ENCODE data around the gene BICC1. TPM values are rescaled to one million over a fixed set of nuclear protein-coding genes. Genes with fewer than 3 reads are reported as not detected.

Gene BICC1
- total RNA-seq, 1 experiment from 2014 or later: 15.2 TPM

DNA sequence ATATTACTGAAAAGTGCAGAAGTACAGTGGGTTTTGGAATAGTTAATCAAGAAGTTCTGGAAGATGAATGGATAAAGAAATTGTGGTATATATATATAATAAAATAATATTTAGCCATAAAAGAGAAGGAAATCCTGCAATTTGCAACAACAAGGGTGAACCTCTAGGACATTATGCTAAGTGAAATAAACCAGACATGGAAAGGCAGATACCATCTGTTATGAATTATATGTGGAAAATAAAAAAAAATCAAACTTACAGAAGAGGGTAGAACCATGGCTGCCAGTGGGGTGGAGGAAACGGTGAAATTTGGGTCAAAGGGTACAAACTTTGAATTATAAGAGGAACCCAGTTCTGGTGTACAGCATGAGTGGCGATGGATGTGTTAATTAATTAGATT lies 162.6 kb downstream of the BICC1 start:
- H3K27me3 ChIP-seq: no peaks in the 10 kb centered on the region
- peaks cover 6% of the 10 kb centered on the region for H3K9me3 ChIP-seq
- H3K36me3 ChIP-seq: no peaks in the 10 kb centered on the region; the same call in 1 of the 2 replicates
- no peak overlapping the region for H3K4me3 ChIP-seq
- DNase-seq: no peak

DNA sequence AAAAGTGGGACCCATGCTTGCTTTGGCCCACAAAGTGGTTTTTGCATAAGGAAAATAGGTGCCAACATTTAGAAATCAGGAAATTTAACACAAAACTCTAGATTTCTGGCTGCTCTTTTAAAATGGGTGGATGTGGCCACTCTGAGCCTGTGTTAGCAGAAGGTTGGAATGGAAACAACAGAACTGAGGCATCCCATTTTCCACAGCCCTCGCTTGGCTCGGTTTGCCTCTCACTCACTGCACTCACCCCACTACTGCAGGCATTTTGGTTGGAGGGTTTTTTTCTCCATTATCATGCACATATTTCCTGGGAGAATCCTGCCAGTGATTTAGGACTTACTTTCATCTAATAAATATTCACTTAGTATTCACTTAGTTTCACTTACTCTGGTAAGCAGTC lies 178.9 kb downstream of the BICC1 start:
- no peaks in the 10 kb centered on the region for H3K36me3 ChIP-seq
- H3K9me3 ChIP-seq: peaks cover 13% of the 10 kb centered on the region
- no peak overlapping the region for H3K4me3 ChIP-seq
- no peaks in the 10 kb centered on the region for H3K27me3 ChIP-seq
- no peak for DNase-seq

DNA sequence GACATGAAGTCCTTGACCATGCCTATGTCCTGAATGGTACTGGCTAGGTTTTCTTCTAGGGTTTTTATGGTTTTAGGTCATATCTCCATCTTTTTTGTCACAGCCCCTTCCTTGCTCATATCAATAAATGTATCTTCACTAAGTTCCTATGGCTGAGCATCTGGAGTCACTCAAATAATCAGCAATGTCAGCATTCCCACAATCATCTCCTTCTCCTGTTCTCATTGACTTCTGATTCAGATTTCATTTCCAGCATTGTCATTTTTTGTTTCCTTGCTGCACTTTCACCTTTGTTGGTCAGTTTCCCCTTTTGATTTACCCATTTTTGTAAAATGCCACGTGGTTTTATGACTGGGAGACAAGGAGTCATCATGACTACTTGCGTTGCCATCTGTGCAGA lies 181.2 kb downstream of the BICC1 start:
- Histone ChIP-seq H3K9me3 (peaks cover 13% of the 10 kb centered on the region), H3K4me3 (no peak overlapping the region), H3K36me3 (no peaks in the 10 kb centered on the region), H3K27me3 (no peaks in the 10 kb centered on the region)
- DNase-seq: no peak

DNA sequence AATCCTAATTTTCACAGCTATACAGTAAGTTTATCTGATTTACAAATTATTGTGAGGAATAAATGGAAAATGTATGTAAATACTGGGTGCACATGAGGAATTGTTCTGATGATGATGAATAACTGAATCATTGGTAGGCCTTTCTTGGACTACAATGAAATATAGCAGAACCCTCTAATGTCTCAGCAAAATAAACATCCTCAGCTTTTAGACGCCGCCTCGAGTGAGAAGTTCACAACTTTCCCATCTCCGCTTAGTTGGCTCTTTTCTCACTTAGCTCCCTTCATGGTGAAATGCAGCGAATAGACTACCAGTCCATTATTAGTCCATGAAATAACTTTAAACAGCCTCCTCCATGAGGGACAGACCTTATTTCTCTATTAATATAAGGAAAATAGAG lies 182.3 kb downstream of the BICC1 start:
- Histone ChIP-seq H3K9me3 (peaks cover 13% of the 10 kb centered on the region), H3K4me3 (no peak overlapping the region), H3K27me3 (no peaks in the 10 kb centered on the region), H3K36me3 (no peaks in the 10 kb centered on the region)
- no peak for DNase-seq

DNA sequence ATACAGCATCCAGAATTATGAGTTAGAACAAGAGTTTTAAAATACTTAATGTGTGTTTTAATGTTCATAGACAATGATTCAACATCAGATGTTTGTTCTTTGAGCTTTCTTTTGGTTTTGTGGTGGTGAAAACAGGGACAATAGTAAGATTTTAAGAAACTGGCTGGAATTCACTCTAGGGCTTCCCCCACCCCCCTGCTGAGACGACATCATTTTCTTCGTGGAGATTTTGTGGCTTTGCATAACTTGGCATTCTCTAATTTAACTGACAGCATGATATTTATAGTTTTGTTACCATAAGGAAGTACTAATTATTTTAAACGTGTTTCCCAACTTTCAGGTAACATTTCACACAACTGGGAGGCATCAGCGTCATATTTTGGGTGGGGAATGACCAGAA lies 184.1 kb downstream of the BICC1 start:
- DNase-seq: peak; percentile 23
- Histone ChIP-seq H3K27me3 (no peaks in the 10 kb centered on the region), H3K36me3 (no peaks in the 10 kb centered on the region)

DNA sequence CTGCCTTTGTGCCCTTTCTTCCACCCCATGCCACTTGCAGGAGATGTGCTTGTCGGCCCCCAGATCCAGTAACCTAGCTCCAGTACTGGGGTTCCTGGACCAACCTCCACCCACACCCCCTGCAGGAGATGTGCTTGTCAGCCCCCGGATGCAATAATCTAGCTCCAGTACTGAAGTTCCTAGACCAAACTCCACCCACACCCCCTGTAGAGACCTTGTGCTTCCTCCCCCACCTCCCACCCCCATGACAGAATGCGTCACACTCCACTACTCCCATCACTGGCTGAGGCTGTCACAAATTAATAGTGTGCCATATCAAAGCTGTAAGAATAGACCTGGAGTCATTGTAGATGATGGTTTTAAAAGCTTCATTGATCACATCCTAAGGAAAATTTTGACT lies 185.0 kb downstream of the BICC1 start:
- Histone ChIP-seq H3K4me3 (no peak overlapping the region), H3K27me3 (no peaks in the 10 kb centered on the region), H3K9me3 (peaks cover 6% of the 10 kb centered on the region; the same call in 1 of the 2 replicates), H3K36me3 (no peaks in the 10 kb centered on the region)
- no peak for DNase-seq

More for the DNA sequence above, 184.1 kb downstream of the BICC1 start:
- Histone ChIP-seq H3K9me3 (peaks cover 10% of the 10 kb centered on the region), H3K4me3 (no peak overlapping the region)

DNA sequence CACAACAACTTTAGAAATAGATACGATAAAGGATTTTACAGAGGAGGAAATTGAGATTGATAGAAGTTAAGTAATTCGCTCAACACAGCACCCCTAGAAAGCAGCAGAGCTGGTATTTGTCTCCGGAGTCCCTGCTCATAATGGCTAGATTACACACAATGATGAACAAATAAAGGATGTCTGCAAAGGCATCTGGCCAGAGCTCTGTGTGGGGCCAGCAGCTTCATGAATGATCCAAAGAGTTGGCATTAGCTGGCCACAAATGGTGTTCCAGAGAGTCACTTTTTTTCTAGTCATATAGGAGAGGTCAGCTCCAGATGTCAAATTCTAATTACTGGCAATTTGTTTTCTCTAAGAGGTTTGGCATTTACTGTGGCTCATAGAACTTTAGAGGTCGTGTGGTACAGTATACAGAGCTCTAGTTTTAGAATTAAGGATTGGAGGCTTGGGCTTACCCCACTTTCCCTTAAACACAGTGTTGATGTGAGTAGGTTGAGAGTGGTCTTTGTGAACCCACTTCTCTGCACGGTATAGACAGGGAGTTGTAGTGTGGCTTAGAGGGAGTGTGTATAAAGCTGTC lies 186.2 kb downstream of the BICC1 start:
- Histone ChIP-seq H3K36me3 (no peaks in the 10 kb centered on the region), H3K9me3 (peaks cover 5% of the 10 kb centered on the region; the same call in 1 of the 2 replicates), H3K27me3 (no peaks in the 10 kb centered on the region), H3K4me3 (no peak overlapping the region)
- DNase-seq: peak; percentile 66

DNA sequence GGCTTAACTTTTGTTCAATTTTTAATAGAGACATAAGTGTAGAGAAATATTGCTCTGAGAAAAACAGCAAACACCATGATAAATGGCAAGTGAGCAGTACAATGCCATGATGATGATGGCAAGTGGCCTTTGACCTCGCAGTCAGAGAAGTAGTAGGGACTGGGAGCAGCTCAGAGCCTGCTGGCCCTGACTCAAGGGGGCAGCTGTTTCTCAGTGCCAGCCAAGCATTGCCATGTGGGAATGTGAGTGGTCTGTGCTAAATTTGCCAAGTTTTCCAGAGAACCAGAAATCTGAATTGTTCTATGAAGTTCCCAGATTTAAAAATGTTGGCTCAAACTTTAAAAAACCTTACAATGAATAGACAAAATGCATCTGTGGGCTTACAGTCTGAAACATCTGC lies 187.9 kb downstream of the BICC1 start:
- Histone ChIP-seq H3K27me3 (no peaks in the 10 kb centered on the region), H3K9me3 (no peaks in the 10 kb centered on the region; the same call in 1 of the 2 replicates), H3K4me3 (no peak overlapping the region), H3K36me3 (no peaks in the 10 kb centered on the region)
- DNase-seq: peak; percentile 73

DNA sequence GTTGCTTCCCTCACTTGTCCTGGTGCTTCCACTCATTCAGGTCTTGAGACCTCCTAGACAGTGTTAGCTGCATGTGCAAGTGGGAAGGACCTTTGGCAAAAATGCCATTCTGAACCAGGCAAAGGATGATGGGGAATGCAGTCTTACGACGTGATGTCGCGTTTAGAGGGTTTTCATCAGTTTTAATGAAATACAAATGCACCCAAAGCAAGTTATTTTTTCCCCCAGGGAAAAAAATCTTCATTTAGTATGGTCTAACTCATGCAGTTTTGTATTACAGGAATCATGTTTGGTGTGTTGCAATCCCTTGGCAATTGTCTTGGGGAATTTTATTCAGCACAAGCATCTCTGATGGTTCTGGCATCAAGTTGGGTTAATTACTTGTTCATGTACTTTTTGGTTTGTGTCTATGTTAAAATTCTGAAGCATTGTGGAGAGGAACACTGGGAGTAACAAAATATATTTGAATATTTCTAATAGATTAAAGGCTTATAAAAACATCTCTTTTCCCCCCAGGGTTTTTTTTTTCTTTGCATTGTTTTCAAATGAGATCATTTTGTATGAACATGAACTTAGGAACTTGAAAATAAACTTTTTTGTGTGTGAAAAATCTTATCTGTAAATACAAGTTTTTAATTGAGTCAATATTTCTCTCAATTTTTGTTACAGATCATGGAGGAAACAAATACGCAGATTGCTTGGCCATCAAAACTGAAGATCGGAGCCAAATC lies 188.9 kb downstream of the BICC1 start:
- Histone ChIP-seq H3K9me3 (peaks cover 4% of the 10 kb centered on the region), H3K36me3 (no peaks in the 10 kb centered on the region; the same call in 1 of the 2 replicates), H3K4me3 (no peak overlapping the region), H3K27me3 (no peaks in the 10 kb centered on the region)
- DNase-seq: peak; percentile 24

DNA sequence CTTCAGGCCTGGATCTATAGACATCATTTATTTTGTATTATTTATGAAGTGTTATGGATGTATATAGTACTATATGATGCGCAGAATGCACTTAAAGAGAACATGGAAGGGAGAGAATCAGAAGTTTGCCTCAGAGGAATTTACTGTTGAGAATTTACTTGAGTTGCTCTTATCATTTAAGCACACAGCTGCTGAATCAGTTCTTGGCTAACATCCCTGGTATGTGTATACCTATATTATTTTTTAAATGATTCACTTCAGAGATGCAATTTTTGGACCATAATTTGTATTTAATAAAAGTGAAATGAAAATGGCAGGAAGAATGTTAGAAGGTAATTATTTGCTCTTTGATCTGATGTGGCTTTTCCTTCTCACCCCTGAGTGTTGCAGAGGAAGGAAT lies 191.6 kb downstream of the BICC1 start:
- H3K4me3 ChIP-seq: no peak overlapping the region
- H3K27me3 ChIP-seq: no peaks in the 10 kb centered on the region
- DNase-seq: peak; percentile 6
- no peaks in the 10 kb centered on the region; the same call in none of the 2 replicates for H3K36me3 ChIP-seq
- peaks cover 4% of the 10 kb centered on the region for H3K9me3 ChIP-seq

DNA sequence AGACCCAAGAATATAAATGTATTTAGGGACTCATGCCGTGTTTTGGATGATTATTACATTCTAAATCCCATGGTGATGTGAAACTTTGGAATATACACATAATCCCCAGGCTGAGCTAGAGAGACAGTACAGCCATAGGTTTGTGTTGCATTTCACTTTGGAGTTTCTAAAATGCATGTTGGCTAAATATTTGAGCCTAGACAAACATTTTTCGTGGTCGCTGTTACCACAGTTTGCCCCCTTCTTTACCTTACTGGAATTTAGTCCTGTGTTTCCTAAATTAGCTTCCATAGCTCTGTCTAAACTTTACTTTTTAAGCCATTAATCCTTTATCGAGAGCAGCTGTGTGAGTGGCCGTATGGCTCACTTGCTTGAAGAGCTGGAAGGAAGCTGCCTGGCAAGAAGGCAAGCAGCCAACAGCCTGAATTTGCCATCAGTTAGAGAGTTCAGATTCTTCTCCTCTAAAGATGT lies 192.0 kb downstream of the BICC1 start:
- peak overlapping the region; percentile 6; the same call in 1 of the 2 replicates for H3K4me3 ChIP-seq

DNA sequence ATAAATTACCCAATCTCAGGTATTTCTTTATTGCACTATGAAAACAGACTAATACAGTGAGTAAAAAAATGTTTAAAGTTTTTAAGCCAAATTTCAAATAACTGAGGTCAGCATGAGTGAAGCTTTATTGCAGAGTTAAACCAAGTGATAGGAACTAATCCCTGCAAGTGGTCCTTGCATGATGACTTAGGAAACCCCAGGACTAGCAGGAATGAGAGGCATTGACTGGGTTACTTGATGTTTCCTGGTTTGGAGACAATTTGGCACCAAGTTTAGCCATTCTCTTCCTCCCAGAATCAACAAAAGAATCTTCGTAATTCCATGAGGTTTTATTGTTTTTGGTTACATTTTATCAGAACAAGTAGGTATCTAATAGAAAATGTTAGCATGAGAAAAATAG lies 194.2 kb downstream of the BICC1 start:
- no peak overlapping the region for H3K4me3 ChIP-seq
- peaks cover 4% of the 10 kb centered on the region for H3K9me3 ChIP-seq
- no peaks in the 10 kb centered on the region; the same call in none of the 2 replicates for H3K36me3 ChIP-seq
- no peak for DNase-seq
- H3K27me3 ChIP-seq: no peaks in the 10 kb centered on the region

More for the DNA sequence above, 192.0 kb downstream of the BICC1 start:
- H3K27me3 ChIP-seq: no peaks in the 10 kb centered on the region
- peaks cover 4% of the 10 kb centered on the region for H3K9me3 ChIP-seq
- DNase-seq: peak; percentile 76
- no peaks in the 10 kb centered on the region; the same call in none of the 2 replicates for H3K36me3 ChIP-seq

DNA sequence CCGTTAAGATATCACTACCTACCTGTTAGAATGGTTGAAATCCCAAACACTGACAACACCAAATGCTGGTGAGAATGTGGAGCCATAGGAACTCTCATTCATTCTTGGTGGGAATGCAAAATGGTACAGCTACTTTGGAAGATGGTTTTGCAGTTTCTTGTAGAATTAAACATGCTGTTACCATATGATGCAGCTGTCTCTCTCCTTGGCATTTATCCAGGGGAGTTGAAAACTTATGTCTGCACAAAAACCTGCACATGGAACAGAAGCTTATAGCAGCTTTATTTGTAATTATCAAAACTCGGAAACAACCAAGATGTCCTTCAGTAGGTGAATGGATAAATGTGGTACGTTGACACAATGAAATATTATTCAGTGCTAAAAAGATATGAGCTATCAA lies 199.5 kb downstream of the BICC1 start:
- Histone ChIP-seq H3K27me3 (no peaks in the 10 kb centered on the region), H3K36me3 (no peaks in the 10 kb centered on the region; the same call in 1 of the 2 replicates), H3K9me3 (no peaks in the 10 kb centered on the region; the same call in 1 of the 2 replicates), H3K4me3 (no peak overlapping the region)
- no peak for DNase-seq

DNA sequence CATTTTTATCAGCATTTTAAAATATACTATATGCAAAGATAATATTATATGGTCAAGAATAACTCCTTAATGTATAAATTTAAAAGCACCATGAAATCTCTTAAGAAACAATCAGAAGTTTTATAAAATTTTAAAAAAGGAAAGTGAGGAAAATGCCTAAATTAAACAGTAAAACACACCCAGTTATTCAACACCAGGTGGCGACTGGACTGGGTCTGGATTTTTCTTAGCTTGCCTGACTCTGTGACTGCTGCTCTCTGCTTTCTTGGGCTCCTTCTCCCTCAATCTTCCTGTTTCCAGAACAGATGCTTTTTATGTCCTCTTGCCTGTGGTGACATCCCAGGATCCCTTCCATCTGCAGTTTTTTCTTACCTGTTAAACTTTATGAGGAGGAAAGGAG lies 200.3 kb downstream of the BICC1 start:
- DNase-seq: no peak
- Histone ChIP-seq H3K36me3 (no peaks in the 10 kb centered on the region; the same call in 1 of the 2 replicates), H3K4me3 (no peak overlapping the region), H3K27me3 (no peaks in the 10 kb centered on the region), H3K9me3 (no peaks in the 10 kb centered on the region)

DNA sequence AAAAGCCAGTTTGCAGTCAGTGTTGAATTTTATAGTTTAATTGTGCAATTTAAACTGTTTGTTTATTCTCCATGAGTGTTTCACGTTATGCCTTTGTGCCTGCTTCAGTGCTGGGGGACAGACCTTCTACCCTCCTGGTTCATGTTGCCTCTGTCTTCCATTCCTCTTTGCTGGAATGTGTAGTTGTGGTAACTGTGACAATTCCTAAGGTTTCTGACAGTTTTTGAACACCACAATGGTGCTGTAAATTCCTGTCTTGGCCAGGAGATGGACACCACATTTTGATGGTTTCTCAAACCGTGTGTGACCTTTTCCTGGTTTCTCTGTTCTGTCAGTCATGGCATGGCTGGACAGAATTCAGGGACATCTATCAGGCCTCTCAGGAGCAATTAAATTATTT lies 201.7 kb downstream of the BICC1 start:
- H3K27me3 ChIP-seq: no peaks in the 10 kb centered on the region
- H3K4me3 ChIP-seq: no peak overlapping the region
- no peaks in the 10 kb centered on the region; the same call in 1 of the 2 replicates for H3K36me3 ChIP-seq
- DNase-seq: no peak
- H3K9me3 ChIP-seq: no peaks in the 10 kb centered on the region; the same call in 1 of the 2 replicates

DNA sequence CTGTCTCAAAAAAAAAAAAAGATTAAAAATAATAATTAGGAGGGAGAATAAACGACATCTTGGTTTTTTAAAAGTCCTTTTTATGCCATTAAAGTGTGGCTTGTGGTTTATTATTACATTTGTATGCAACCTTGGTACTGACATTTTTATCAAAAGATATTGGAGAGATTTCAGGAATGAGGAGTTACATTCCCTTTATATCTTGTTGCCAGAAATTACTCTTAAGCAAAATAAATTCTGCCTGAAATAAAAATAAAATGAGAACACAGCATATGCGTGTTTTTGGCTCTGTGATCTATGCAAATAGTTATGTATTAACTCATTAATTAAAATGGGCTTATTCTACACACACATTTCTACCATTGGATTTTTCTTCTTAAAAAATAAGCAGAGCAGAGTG lies 202.4 kb downstream of the BICC1 start:
- DNase-seq: no peak
- Histone ChIP-seq H3K4me3 (no peak overlapping the region), H3K9me3 (no peaks in the 10 kb centered on the region; the same call in 1 of the 2 replicates), H3K36me3 (no peaks in the 10 kb centered on the region), H3K27me3 (no peaks in the 10 kb centered on the region)

DNA sequence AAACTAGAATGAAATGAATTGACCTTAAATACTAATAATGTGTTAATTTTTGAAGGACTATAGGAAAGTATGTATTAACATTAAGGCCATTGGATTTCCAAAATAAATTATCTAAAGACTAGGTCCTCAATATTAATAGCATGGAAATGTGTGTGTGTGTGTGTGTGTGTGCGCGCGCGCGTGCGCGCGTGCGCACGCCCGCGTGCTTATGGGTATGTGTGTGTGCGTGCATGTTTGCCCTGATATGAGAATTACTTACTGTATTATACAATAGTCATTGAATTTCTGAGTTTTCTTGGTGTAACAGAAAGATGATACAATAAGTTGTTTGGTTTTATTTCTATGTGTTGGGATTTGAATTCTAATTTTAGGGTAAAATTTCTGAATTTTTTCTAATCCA lies 205.9 kb downstream of the BICC1 start:
- no peak for DNase-seq
- no peak overlapping the region for H3K4me3 ChIP-seq
- H3K9me3 ChIP-seq: no peaks in the 10 kb centered on the region; the same call in 1 of the 2 replicates
- no peaks in the 10 kb centered on the region for H3K36me3 ChIP-seq
- H3K27me3 ChIP-seq: no peaks in the 10 kb centered on the region

Data from MG63 (cell line).